ENCODE results near the gene NDOR1.

Gene NDOR1

DNA sequence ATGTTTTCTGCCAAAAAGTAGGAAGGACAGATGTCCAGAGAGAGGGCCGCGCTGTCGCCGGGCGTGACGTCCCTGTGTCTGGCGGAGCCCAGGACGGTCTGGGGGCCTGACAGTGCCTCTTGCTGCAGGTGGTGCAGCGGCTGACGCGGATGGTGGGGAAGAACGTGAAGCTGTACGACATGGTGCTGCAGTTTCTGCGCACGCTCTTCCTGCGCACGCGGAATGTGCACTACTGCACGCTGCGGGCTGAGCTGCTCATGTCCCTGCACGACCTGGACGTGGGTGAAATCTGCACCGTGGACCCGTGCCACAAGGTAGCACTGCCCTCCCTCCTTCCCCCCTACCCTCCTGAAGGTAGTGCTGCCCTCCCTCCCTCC lies 57.4 kb downstream of the NDOR1 start:
- no peak for DNase-seq (ENCODE audit: low read depth, low spot score)

DNA sequence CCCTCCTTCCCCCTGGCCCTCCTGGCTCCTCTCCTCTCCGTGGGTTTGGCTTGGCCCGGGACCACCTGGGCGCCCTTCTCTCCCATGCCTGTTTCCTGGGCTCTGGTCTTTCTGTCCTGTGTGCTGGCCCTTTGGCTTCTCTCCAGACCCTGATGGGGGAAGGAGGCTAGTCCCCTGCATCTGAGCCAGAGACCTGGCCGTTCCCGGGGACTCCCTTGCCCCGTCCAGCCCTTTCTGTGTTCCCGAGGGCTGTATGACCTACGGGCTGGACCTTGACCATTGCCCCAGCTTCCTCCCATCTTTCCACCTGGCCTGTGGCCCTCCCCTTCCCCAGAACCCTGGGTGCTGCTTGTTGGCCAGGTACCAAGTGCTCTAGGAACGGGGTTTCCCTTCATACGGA lies 58.0 kb downstream of the NDOR1 start:
- DNase-seq (ENCODE audit: low read depth, low spot score), result no peak

DNA sequence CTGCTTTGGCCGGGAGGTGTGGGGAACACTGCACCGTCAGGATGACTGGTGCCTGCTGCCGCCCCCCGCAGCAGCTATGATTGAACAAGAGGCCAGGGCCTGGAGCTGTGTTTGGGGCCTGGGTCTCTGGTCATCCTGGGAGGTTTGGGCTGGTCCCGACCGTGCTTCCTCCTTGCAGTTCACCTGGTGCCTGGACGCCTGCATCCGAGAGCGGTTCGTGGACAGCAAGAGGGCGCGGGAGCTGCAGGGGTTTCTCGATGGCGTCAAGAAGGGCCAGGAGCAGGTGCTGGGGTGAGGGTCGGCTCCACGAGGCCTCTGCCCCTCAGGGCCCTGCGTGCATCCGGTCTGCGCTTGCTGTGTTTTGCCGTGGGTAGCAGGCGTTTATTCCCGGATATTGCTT lies 58.6 kb downstream of the NDOR1 start:
- no peak for DNase-seq (ENCODE audit: low read depth, low spot score)

DNA sequence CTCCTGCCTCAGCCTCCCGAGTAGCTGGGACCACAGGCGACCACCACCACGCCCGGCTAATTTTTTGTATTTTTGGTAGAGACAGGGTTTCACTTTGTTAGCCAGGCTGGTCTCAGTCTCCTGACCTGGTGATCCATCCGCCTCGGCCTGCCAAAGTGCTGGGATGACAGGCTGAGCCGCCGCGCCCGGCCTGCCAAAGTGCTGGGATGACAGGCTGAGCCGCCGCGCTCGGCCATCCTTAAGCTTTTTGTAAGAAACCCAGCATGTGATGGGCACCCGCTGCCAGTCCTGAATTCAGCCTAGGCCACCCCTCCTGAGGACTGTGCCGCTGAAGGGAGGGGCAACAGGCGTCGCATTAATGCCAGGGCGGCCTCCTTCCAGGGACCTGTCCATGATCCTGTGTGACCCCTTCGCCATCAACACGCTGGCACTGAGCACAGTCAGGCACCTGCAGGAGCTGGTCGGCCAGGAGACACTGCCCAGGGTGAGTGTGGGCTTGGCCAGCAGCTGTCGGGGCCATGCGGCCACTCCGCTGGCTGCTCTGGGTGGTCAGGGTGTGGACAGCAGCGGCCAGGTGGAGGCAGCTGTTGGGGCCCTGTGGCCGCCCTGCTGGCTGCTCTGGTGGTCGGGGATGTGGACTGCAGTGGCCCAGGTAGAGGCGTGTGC lies 60.1 kb downstream of the NDOR1 start:
- DNase-seq (ENCODE audit: low read depth, low spot score), result no peak

DNA sequence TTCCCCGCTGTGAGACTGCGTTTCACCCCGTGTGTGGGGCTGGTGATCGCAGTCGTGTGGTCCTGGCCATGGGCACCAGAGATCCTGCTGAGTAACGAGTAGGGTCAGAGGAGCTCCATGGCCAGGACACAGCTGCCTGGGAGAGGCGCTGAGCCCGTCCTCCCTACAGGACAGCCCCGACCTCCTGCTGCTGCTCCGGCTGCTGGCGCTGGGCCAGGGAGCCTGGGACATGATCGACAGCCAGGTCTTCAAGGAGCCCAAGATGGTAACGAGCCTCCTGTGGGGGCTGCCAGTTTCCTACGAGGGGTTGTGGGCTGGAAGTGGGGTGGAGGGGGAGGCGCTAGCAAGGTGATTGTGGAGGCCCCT lies 60.6 kb downstream of the NDOR1 start:
- DNase-seq (ENCODE audit: low read depth, low spot score), result no peak

Data from brain pericyte (primary cell).